Aorta (tissue), 5 donors: ENCODE results near the gene PIK3R5. TPM values are rescaled to one million over a fixed set of nuclear protein-coding genes. Genes with fewer than 3 reads are reported as not detected.

Source experiments
- ATAC-seq: fragments of 200-7000 bp; cut with Tn5 transposase; one replicate; pipeline ENCODE4 v1.9.1; 2022; ENCODE audit warnings: moderate library complexity; ENCODE audit not compliant: low FRiP score
- DNase-seq, 2 donors: peaks; one replicate each; pipeline ENCODE4 v3.0.0-alpha.2; 2020
- H3K27ac ChIP-seq, 2 donors: one replicate each; pipeline ENCODE4 v1.5.1; 2013; ENCODE audit warnings: low read length in 2 of 2, mild to moderate bottlenecking in 2 of 2, moderate library complexity in 2 of 2, control low read depth in 1 of 2, inconsistent platforms in 1 of 2, low read depth in 1 of 2
- H3K27me3 ChIP-seq, 2 donors: one replicate each; pipeline ENCODE4 v1.6.1; 2013; ENCODE audit warnings: control low read depth in 1 of 2, low read length in 1 of 2, mild to moderate bottlenecking in 1 of 2, moderate library complexity in 1 of 2; ENCODE audit not compliant: insufficient read depth in 2 of 2, control insufficient read depth in 1 of 2
- H3K36me3 ChIP-seq, 2 donors: one replicate each; pipeline ENCODE4 v1.6.1; 2013; ENCODE audit warnings: control low read depth in 1 of 2, low read length in 1 of 2, mild to moderate bottlenecking in 1 of 2; ENCODE audit not compliant: insufficient read depth in 2 of 2, control insufficient read depth in 1 of 2
- H3K4me1 ChIP-seq, 2 donors: one replicate each; pipeline ENCODE4 v1.6.1; 2013; ENCODE audit warnings: low read length in 2 of 2, control low read depth in 1 of 2, mild to moderate bottlenecking in 1 of 2, moderate library complexity in 1 of 2; ENCODE audit not compliant: insufficient read depth in 2 of 2, control insufficient read depth in 1 of 2
- H3K4me3 ChIP-seq, 2 donors: one replicate each; pipeline ENCODE4 v1.5.1; 2013; ENCODE audit warnings: low read length in 2 of 2, control low read depth in 1 of 2, mild to moderate bottlenecking in 1 of 2
- H3K9me3 ChIP-seq: one replicate; pipeline ENCODE4 v1.6.1; 2013; ENCODE audit warnings: mild to moderate bottlenecking, low read length; ENCODE audit not compliant: control insufficient read depth
- WGBS, 2 donors: extraction: QIAGEN DNeasy Blood & Tissue Kit; methylation state at CpG; one replicate each; pipeline ENCODE4 v1.1.7; 2013; 5-methylcytosine and 5-hydroxymethylcytosine counted together
- intact Hi-C, 2 donors: fragments of 100-400 bp; cut with DNase I; formaldehyde crosslinking; loops; one replicate each; pipeline versions ENCODE4 v1.14.2 to v1.15.0; 2022
- polyA plus RNA-seq, 2 donors: library from polyadenylated mRNA; stranded (reverse); fragments of 200-250 nt; gene quantifications; one replicate each; pipeline ENCODE4 v1.2.3, GENCODE V29; 2013
- total RNA-seq, 2 donors: library from RNA; stranded (reverse); fragmentation: NEBNext Ultra II Directional; extraction: Animal tissue kit (Norgen Biotek cat#: 25700); gene quantifications; one replicate each; pipeline ENCODE4 v1.2.1, GENCODE V29; 2021
- donor health status: healthy with polysubstance abuse.
- donor health status: Bipolar disorder and iron deficiency.
- donor health status: DM: no; HTN: no; CAD: no.
- donor health status: DM: no; HTN: no; CAD: no.
- donor health status: DM: yes; HTN: yes; CAD: no.

PIK3R5 gene
- total and polyA plus RNA-seq, 4 donors: 1.4 to 18.5 (median 13.4) TPM

DNA sequence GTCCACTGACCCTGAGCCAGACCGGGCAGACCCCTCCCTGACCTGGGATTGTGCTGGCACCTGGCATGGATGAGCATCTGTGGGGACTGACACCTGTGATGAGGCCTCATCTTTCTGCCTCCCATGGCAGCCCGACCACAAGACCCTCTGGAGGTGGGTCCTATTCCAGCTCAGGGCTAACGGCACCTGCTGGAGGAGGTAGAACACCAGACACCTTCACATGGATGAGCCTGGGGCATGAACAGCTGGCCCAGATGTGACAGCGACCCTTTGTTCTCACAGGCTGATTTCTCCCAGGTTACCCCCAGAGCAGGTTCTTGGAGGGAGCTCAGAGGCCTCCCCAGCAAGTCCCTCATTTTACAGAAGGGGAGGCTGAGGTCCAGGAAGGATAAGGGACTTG lies 51.6 kb downstream of the PIK3R5 start:
- no peaks in the 10 kb centered on the region for H3K9me3 ChIP-seq
- no peak overlapping the region for H3K27ac ChIP-seq
- ATAC-seq: no peak
- no peaks in the 10 kb centered on the region for H3K4me1 ChIP-seq
- H3K36me3 ChIP-seq: no peaks in the 10 kb centered on the region
- WGBS, 2 donors: 84 to 89% methylated on average over 4 of the region's 4 CpGs
- intact Hi-C loops: no loop called here
- DNase-seq: no peak
- no peaks in the 10 kb centered on the region for H3K27me3 ChIP-seq
- no peak overlapping the region for H3K4me3 ChIP-seq

DNA sequence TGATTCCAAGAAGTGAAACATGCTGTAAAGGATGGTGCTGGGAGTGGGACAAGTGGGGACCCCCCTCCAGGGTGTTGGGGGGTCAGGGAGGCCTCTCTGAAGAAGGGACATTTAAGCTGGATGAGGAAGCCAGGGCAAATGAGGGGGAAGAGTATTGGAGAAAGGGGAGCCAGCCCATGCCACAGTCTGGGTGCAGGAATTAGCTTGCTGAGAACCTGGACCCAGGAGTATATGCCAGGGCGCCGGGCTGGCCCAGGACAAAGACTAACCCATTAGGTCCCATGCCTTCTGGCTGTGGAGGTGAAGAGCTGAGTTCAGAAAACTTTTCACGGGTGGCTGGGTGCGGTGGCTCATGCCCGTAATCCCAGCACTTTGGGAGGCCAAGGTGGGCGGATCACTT lies 52.4 kb downstream of the PIK3R5 start:
- DNase-seq: no peak
- no peaks in the 10 kb centered on the region for H3K36me3 ChIP-seq
- no peaks in the 10 kb centered on the region for H3K9me3 ChIP-seq
- H3K27ac ChIP-seq: no peak overlapping the region
- H3K4me3 ChIP-seq: no peak overlapping the region
- no peak for ATAC-seq
- H3K4me1 ChIP-seq: no peaks in the 10 kb centered on the region
- intact Hi-C loops: no loop called here
- no peaks in the 10 kb centered on the region for H3K27me3 ChIP-seq
- WGBS, 2 donors: 90% methylated on average over 6 of the region's 6 CpGs

DNA sequence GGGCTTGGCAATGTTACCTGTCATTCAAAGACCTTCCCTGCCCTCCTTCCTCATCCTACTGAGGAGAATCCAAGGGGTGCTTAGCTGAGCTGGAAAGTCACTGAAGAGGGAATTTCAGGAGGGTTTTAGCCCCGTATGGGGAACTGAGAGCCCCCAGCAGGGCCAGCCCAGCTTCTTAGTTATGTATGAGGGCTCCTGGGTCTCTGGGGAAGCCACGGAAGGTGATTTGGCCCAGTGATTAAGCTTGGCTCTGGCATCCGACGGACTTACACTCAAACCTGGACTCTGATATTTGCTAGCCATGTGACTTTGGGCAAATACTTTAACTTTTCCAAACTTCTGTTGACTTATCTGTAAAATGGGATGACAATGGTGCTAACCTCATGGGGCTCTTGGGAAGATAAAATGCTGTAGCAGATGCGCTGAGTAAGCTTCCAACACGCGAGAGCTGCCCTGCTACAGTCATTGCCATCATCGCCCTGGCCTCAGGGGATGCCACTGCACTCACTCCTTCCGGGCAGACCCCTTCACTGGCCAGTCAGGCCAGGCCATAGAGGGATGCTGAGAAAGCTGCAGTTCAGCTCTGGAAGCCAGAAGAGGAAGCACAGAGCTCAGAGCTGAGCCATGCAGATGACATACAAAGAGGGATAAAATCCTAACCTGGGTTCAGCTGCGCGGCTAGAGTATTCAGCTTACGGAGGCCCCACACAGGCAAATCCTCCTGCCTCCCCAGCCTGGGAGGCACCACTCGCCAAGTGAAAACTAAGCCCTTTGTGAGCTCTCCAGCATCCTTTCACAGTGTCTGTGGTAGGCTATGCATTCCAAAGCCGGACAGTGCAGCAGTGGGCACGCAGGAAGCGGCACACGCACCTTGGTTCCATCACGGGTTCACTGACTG lies 53.2 kb downstream of the PIK3R5 start:
- H3K36me3 ChIP-seq: no peaks in the 10 kb centered on the region
- H3K9me3 ChIP-seq: no peaks in the 10 kb centered on the region
- intact Hi-C loops: no loop called here
- H3K27ac ChIP-seq: no peak overlapping the region
- DNase-seq (no peak), ATAC-seq (no peak)
- no peaks in the 10 kb centered on the region for H3K27me3 ChIP-seq
- no peak overlapping the region for H3K4me3 ChIP-seq
- no peaks in the 10 kb centered on the region for H3K4me1 ChIP-seq
- WGBS, 2 donors: 79 to 81% methylated on average over 18 of the region's 18 CpGs

DNA sequence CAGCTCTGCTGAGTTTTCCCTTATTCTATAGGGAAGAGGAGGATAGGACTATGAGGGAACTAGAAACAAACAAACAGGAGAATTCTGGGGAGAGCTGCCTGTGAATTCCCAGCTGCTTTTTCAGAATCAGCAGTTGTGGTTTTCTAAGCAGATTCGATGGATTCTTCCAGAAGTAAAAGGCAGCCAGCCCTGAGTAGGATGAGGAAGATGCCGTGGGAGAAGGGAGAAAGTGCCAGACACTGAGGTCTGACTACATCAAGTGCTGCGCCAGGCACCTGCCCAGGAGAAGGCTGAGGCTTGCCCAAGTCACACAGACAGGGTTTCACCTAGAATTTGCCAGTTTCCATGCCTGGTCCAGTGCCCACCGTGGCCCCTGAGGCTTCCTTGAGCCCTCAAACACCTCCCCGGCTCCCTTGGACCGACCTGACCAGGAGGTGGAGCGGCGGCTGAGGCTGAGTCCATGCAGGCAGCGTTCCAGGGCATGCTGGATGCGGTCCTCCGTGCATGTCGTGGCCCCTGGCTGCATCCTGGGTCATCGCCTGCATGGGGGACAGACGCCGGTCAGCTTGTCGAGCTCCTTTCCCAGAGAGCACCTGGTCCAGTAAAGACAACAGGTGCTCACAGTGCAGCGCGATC lies 54.4 kb downstream of the PIK3R5 start:
- H3K4me3 ChIP-seq: no peak overlapping the region
- ATAC-seq (no peak), DNase-seq (no peak)
- intact Hi-C loops: no loop called here
- H3K27me3 ChIP-seq: no peaks in the 10 kb centered on the region
- H3K36me3 ChIP-seq: no peaks in the 10 kb centered on the region
- WGBS, 2 donors: 77 to 82% methylated on average over 18 of the region's 18 CpGs
- H3K27ac ChIP-seq: no peak overlapping the region
- H3K9me3 ChIP-seq: no peaks in the 10 kb centered on the region
- H3K4me1 ChIP-seq: no peaks in the 10 kb centered on the region

DNA sequence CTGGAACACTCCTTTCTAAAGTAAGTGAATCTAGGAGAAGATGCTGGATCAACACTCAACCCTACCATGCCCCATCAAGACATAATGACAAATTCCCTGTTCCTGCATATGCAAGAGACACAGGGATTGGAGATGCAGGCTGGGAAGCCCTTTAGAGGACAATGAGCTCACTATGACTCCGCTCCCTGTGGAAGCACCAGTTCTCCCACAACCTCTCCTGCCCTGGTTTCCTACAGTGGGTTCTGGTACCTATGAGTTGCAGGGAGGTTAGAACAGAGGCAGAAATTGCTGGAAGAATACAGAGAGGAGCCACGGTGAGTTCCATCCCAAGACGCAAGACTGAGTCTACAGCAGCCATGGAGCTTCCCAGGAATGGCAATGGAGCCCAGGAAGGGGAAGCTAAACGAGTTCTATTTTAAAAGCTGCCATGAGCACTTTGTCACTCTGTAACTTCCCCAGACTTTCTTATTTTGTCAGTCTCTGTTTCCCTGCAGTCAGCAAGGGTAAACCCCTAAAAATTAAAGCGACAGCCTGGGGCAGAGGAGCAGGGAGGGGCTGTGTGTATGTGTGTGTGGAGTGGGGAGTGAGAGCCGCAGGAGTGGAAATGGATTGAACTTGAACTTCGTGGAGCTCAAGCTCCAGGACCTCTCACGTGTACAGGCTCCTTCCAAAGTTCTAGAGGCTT lies 55.8 kb downstream of the PIK3R5 start:
- intact Hi-C loops: no loop called here
- ATAC-seq: no peak

DNA sequence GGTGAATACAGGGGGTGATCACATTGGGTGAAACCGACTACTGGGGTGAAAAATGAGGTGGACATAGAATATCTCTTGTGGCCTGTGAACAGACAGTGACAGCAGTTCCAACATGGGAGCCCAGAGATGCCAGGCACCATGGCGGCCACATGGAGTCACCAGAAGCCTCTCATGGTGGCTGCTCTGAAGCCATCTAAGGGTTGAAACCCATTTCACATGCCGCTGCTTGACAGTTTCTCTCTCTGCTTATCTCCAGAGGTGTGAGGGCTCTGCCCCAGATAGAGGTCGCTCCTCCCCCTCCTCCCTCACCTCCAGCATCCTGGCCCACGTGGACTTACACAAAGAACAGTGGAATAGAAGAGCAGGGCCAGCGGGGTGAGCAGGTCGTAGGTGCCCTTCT lies 60.2 kb downstream of the PIK3R5 start:
- 80% methylated on average over 7 of the region's 7 CpGs for WGBS, 2 donors
- intact Hi-C loops: no loop called here

More for the DNA sequence above, 55.8 kb downstream of the PIK3R5 start:
- Histone ChIP-seq H3K9me3 (no peaks in the 10 kb centered on the region), H3K27ac (no peak overlapping the region), H3K4me1 (no peaks in the 10 kb centered on the region), H3K4me3 (no peak overlapping the region), H3K36me3 (no peaks in the 10 kb centered on the region), H3K27me3 (no peaks in the 10 kb centered on the region)
- 57 to 62% methylated on average over 8 of the region's 8 CpGs for WGBS, 2 donors
- no peak for DNase-seq

DNA sequence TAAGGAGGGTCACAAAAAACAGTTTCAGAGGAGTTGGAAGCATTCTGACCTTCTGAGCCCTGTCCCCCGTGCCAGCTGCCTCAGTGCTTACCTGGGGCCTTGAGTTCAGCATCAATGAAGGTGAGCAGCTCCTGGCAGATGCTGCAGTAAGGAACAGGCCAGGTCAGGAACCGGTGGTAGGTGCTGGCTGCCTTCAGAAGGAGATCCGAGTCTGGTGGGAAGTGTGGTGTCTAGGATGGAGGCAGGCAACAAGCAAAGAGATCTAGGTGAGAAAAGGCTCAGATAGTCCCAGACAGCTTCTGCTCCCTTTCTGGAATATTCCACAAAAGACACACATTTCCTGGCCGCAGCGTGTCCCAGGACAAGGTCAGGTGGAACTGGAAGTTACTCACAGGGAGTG lies 60.8 kb downstream of the PIK3R5 start:
- ATAC-seq (no peak), DNase-seq (no peak)
- intact Hi-C loops: no loop called here
- Histone ChIP-seq H3K36me3 (no peaks in the 10 kb centered on the region), H3K4me1 (no peaks in the 10 kb centered on the region), H3K27ac (no peak overlapping the region), H3K4me3 (no peak overlapping the region), H3K27me3 (no peaks in the 10 kb centered on the region), H3K9me3 (no peaks in the 10 kb centered on the region)
- 86 to 89% methylated on average over 5 of the region's 5 CpGs for WGBS, 2 donors

More for the DNA sequence above, 60.2 kb downstream of the PIK3R5 start:
- ATAC-seq (no peak), DNase-seq (no peak)
- H3K27me3 ChIP-seq: no peaks in the 10 kb centered on the region
- H3K36me3 ChIP-seq: no peaks in the 10 kb centered on the region
- no peak overlapping the region for H3K27ac ChIP-seq
- H3K4me1 ChIP-seq: no peaks in the 10 kb centered on the region
- no peaks in the 10 kb centered on the region for H3K9me3 ChIP-seq
- H3K4me3 ChIP-seq: no peak overlapping the region

DNA sequence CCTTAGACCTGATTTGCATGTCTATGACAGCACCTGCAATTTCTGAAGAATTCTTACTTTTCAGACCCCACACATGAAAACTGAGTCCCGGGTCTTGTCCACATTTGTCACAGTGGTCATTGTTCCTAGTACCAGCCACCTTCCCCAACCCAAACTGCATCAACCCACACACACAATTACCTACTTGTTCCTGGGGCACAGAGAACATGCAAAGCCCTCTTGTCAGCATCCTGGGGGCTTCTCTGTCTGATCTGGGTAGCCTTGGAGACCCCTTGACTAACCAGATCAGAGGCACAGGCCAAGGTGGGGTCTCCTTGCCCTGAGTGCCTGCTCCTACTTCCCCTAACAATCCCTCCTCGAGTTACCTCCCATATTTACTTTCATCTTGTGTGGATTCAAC lies 61.3 kb downstream of the PIK3R5 start:
- Histone ChIP-seq H3K4me1 (no peaks in the 10 kb centered on the region), H3K9me3 (no peaks in the 10 kb centered on the region), H3K27ac (no peak overlapping the region), H3K4me3 (no peak overlapping the region), H3K27me3 (no peaks in the 10 kb centered on the region), H3K36me3 (no peaks in the 10 kb centered on the region)
- DNase-seq (no peak), ATAC-seq (no peak)
- intact Hi-C loops: no loop called here
- WGBS, 2 donors: 55 to 61% methylated on average over 2 of the region's 2 CpGs
